Uterus (tissue), 4 donors: ENCODE measurements around the gene SIPA1L3. TPM values are rescaled to one million over a fixed set of nuclear protein-coding genes. Genes with fewer than 3 reads are reported as not detected.

Experiments
- DNase-seq, 2 donors: peaks; one replicate each; pipeline ENCODE4 v3.0.0-alpha.2; 2019 to 2020
- H3K27ac ChIP-seq, 2 donors: fragments of 200-600 bp; sonication (generic); 1 replicate in 1 of 2; 2 replicates in 1 of 2; pipeline ENCODE4 v1.5.1; 2016 to 2018
- H3K27me3 ChIP-seq, 2 donors: fragments of 200-600 bp; sonication (generic); one replicate each; pipeline ENCODE4 v1.5.1; 2018 to 2019; ENCODE audit warnings: control low read depth in 1 of 2
- H3K36me3 ChIP-seq, 2 donors: fragments of 200-600 bp; sonication (generic); one replicate each; pipeline ENCODE4 v1.5.1; 2019; ENCODE audit warnings: control low read depth in 1 of 2
- H3K4me1 ChIP-seq, 2 donors: fragments of 200-600 bp; sonication (generic); one replicate each; pipeline ENCODE4 v1.5.1; 2018 to 2019; ENCODE audit warnings: control low read depth in 1 of 2
- H3K4me3 ChIP-seq, 2 donors: fragments of 200-600 bp; sonication (generic); 1 replicate in 1 of 2; 2 replicates in 1 of 2; pipeline ENCODE4 v1.5.1; 2018 to 2019; ENCODE audit warnings: mild to moderate bottlenecking in 1 of 2
- H3K9me3 ChIP-seq, 2 donors: fragments of 200-600 bp; sonication (generic); one replicate each; pipeline ENCODE4 v1.5.1; 2019; ENCODE audit warnings: control low read depth in 1 of 2
- CTCF ChIP-seq, 4 experiments: fragments of 200-600 bp in 2 of 4; fragments of 450-650 bp in 2 of 4; sonication (generic) in 2 of 4; IDR thresholded peaks; one replicate each; pipeline ENCODE4 v1.5.1; 2016 to 2019; ENCODE audit warnings: antibody characterized with exemption in 4 of 4, mild to moderate bottlenecking in 2 of 4, moderate library complexity in 1 of 4
- POLR2A ChIP-seq, 2 donors: fragments of 450-650 bp; IDR thresholded peaks; one replicate each; pipeline ENCODE4 v1.6.1; 2016; ENCODE audit warnings: antibody characterized with exemption in 2 of 2, mild to moderate bottlenecking in 1 of 2, moderate library complexity in 1 of 2
- intact Hi-C: fragments of 100-400 bp; cut with DNase I; formaldehyde crosslinking; loops from one replicate; pipeline ENCODE4 v1.15.1; 2023; ENCODE audit warnings: low total_unique reads
- total RNA-seq, 4 donors: library from RNA; depleted of rRNA in 3 of 4; stranded (reverse); fragments of >200 nt in 3 of 4; gene quantifications; one replicate each; pipeline versions ENCODE4 v1.1.0 to v1.2.4, GENCODE V29; 2014 to 2023
- donor health status: DM: yes; HTN: yes; CAD: no.

The SIPA1L3 gene
- total RNA-seq, 4 donors from 2014 or later = 11.5 to 41.8 (median 21.5) TPM

GRCh38 chr19:37969695-37970094 is 62.7 kb downstream of the SIPA1L3 start:
- Histone ChIP-seq H3K27ac (no peak overlapping the region), H3K27me3 (no peaks in the 10 kb centered on the region), H3K4me1 (no peaks in the 10 kb centered on the region), H3K4me3 (no peak overlapping the region), H3K36me3 (no peaks in the 10 kb centered on the region), H3K9me3 (peaks cover 0 to 14% of the 10 kb centered on the region in 2 donors)
- intact Hi-C loops = no loop called here
- no peak for TF ChIP-seq CTCF (IDR thresholded peaks at IDR 0.05)
- TF ChIP-seq POLR2A (IDR thresholded peaks at IDR 0.05) = no peak
- DNase-seq = no peak

- DNase-seq = no peak
- intact Hi-C loops = no loop called here
Observed at GRCh38 chr19:37970699-37971098, 63.7 kb downstream of the SIPA1L3 start.

GRCh38 chr19:37972803-37973202 is 65.8 kb downstream of the SIPA1L3 start:
- H3K4me1 ChIP-seq = no peaks in the 10 kb centered on the region
- TF ChIP-seq CTCF (IDR thresholded peaks at IDR 0.05) = no peak
- TF ChIP-seq POLR2A (IDR thresholded peaks at IDR 0.05) = no peak
- H3K9me3 ChIP-seq = peaks cover 0 to 14% of the 10 kb centered on the region in 2 donors
- intact Hi-C loops = no loop called here
- no peak overlapping the region for H3K27ac ChIP-seq
- no peaks in the 10 kb centered on the region for H3K27me3 ChIP-seq
- H3K36me3 ChIP-seq = no peaks in the 10 kb centered on the region
- no peak overlapping the region for H3K4me3 ChIP-seq
- no peak for DNase-seq

More at GRCh38 chr19:37970699-37971098, 63.7 kb downstream of the SIPA1L3 start:
- Histone ChIP-seq H3K4me3 (no peak overlapping the region), H3K9me3 (peaks cover 0 to 14% of the 10 kb centered on the region in 2 donors), H3K4me1 (no peaks in the 10 kb centered on the region), H3K27me3 (no peaks in the 10 kb centered on the region), H3K36me3 (no peaks in the 10 kb centered on the region), H3K27ac (no peak overlapping the region)
- no peak for TF ChIP-seq POLR2A (IDR thresholded peaks at IDR 0.05)

- Histone ChIP-seq H3K27ac (no peak overlapping the region), H3K36me3 (no peaks in the 10 kb centered on the region), H3K27me3 (no peaks in the 10 kb centered on the region), H3K4me1 (no peaks in the 10 kb centered on the region), H3K4me3 (no peak overlapping the region), H3K9me3 (peaks cover 0 to 14% of the 10 kb centered on the region in 2 donors)
- intact Hi-C loops = no loop called here
- DNase-seq = no peak
- TF ChIP-seq CTCF (IDR thresholded peaks at IDR 0.05) (no peak), POLR2A (IDR thresholded peaks at IDR 0.05) (no peak)
Observed at GRCh38 chr19:37973666-37974065, 66.7 kb downstream of the SIPA1L3 start.

DNA sequence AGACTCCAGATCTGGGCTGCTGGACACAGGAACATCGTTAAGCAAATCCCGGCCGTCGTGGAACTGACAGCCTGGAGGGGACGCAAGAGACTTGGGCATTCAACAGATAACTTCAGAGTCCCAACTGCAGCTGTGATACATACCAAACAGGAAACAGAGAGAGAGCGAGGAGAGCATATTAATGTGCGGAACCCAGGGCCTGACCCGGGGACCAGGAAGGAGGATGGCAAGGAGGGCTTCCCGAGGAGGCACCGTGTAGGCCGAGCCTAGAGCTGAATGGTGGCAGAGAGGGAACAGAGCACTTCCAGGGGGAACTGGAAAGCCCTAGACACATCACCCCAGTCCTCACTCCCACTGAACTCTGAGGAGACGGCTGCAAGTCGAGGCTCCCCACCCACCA is 68.1 kb downstream of the SIPA1L3 start:
- no peaks in the 10 kb centered on the region for H3K27me3 ChIP-seq
- intact Hi-C loops = no loop called here
- no peak overlapping the region for H3K4me3 ChIP-seq
- H3K36me3 ChIP-seq = no peaks in the 10 kb centered on the region
- H3K9me3 ChIP-seq = peaks cover 0 to 11% of the 10 kb centered on the region in 2 donors
- H3K4me1 ChIP-seq = no peaks in the 10 kb centered on the region
- DNase-seq = no peak
- H3K27ac ChIP-seq = no peak overlapping the region
- TF ChIP-seq CTCF (IDR thresholded peaks at IDR 0.05) (no peak), POLR2A (IDR thresholded peaks at IDR 0.05) (no peak)
